ENCODE measurements around the gene C5orf34. TPM values are rescaled to one million over a fixed set of nuclear protein-coding genes. Genes with fewer than 3 reads are reported as not detected.
"Not testable (repeated sequence)": the region's sequence is repeated elsewhere in the genome, so short reads cannot be mapped to it uniquely, and the experiment has no call there.

The C5orf34 gene
- 0.40 TPM for total RNA-seq
- long read RNA-seq, partial matches to known transcripts, result 0 of 1 reads
- long read RNA-seq, other reads (novel, unspliced or antisense), result 1 of 1 reads

GRCh38 chr5:43514816-43515677 is at the start of gene C5orf34:
C5orf34 (minus strand) TSS chr5:43515148; CDS start chr5:43509339, 5,809 bp downstream.
- DNase-seq (peak; percentile 97), ATAC-seq (ENCODE audit: poor library complexity) (peak; percentile 100)
- intact Hi-C loops (cut with DNase I), result no loop called here

- intact Hi-C loops (cut with DNase I), result no loop called here
- ATAC-seq (ENCODE audit: poor library complexity) (no peak), DNase-seq (no peak)
Observed at GRCh38 chr5:43564289-43564850, 49.4 kb upstream of the C5orf34 start.

GRCh38 chr5:43563321-43563720 is 48.4 kb upstream of the C5orf34 start:
- DNase-seq, result no peak
- ATAC-seq (ENCODE audit: poor library complexity), result peak; percentile 44
- intact Hi-C loops (cut with DNase I), result no loop called here

GRCh38 chr5:43561356-43561755 is 46.4 kb upstream of the C5orf34 start:
- ATAC-seq (ENCODE audit: poor library complexity), result no peak
- DNase-seq, result no peak
- intact Hi-C loops (cut with DNase I), result no loop called here

DNA sequence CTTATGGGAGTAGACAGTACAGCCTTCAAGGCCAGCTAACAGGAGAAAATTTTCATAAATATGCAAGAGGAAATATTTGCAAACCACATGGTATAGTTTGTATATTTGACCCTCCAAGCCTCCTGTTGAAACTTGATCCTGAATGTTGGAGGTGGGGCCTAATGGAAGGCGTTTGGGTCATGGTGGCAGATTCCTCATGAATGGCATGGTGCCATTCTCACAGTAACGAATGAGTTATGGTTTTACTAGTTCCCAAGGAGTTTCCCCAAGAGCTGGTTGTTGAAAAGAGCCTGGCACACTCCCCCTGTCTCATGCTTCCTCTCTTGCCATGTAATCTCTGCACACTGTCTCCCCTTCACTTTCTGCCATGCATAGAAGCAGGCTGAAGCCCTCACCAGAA is 45.2 kb upstream of the C5orf34 start:
- no peak for ATAC-seq (ENCODE audit: poor library complexity)
- DNase-seq, result no peak
- intact Hi-C loops (cut with DNase I), result no loop called here

DNA sequence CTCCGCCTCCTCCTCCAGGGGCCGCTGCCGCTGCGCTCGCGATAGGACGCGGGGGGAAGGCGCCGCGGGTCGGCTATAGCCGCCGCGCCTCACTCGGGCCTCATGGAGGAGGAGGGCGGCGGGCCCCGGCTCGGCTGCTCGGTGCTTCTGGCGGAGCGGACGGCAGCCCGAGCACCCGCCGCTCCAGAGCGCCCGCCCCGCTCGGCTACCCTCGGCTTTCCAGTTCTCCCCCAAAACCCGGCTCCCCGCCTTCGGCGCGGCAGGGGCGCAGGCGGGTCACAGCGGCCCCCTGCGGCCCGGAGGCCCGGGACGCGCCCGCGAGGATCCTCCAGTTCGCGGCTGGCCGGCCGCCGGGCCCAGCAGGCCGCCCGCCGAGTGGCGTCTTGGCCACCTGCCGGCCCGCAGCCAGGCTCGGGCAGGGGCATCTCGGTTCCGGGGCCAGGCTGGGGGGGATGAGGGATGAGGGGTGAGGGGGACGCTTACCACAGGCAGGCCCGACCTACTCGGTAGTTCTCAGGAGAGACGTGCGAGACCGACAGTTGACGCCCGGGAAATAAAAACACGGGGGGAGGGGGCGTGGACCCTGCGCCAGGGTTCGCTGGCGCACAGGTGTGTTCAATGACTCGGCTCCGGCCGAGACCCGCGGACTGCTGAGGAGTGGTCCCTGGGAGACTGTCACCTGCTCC is 42.1 kb upstream of the C5orf34 start, which contains the start of gene PAIP1:
Gene PAIP1, minus strand, starts transcription at position 221 of the 686 bp plus-strand sequence. CDS start 231 bp downstream, outside the sequence.
- intact Hi-C loops (cut with DNase I), result loop anchor here (5.0 kb wide), 1 partner anchor 45 kb away; the partner anchor contains the start of gene NNT
- ATAC-seq (ENCODE audit: poor library complexity) (peak; percentile 95), DNase-seq (peak; percentile 89)

DNA sequence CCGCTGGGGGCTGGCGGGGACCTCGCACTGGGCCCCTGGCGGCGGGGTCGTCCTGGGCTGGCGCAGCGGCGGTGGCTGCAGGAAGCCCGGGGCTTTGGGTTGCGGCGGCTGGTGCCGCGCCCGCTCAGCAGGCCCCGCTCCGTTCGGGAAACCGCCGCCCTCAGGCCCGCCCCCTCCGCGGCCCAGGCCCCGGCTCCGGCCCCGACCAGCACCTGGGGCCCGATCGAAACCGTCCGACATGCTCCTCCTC is 41.6 kb upstream of the C5orf34 start:
- intact Hi-C loops (cut with DNase I), result loop anchor here (5.0 kb wide), 1 partner anchor 46 kb away; the partner anchor contains the start of gene NNT
- not testable (repeated sequence) for DNase-seq
- ATAC-seq (ENCODE audit: poor library complexity), result peak; percentile 94

DNA sequence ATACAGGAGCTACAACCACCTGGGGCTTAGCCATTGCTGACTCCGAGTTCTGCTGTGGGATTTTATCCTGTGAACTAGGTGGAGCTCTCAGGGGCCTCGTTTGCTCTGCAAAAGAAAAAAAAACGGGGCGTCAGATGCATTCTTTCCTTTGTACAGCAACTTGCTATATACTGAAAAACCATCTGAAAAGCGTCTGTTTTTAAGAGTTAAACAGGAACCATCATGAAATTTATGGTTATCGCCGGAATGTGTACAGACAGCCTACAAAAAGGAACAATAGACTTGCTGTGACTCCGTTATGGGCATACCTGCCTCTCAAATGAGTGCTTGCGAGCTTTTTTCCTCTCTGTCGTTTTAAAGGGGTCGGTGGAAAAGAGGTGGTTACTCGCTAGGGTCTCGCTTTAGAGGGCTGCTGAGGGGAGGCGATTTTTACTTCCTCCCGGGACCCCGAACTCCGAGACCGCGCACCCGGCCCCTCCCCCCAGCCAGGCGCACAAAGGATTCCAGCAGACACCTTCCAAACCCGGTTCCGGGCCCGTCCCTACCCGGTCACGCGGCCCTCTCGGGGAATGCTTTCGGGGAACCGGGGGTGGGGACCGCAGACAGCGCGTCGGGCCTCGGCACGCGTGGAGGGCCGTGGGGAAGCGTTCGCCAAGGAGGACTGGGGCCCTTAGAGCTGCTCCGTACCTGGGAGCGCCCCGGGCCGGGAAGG is 41.1 kb upstream of the C5orf34 start:
- DNase-seq (peak; percentile 75), ATAC-seq (ENCODE audit: poor library complexity) (peak; percentile 56)
- intact Hi-C loops (cut with DNase I), result loop anchor here (5.0 kb wide), 1 partner anchor 46 kb away; the partner anchor contains the start of gene NNT

DNA sequence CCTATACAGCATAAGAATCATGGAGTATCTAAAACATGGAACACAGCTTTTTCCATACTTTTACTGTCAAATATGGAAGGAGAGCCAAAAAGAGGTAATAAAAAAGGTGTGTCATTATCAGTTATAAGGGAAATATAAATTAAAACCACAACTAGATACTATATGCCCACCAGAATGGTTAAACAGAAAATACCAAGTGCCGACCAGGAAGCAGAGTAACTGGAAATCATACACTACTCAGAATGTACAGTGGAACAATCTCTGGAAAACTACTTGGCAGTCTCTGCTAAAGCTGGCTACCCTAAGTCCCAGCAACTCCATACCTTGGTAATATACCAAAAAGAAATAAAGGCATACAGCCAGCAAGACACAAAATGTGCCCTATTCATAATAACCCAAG is 39.5 kb upstream of the C5orf34 start:
- intact Hi-C loops (cut with DNase I), result no loop called here
- ATAC-seq (ENCODE audit: poor library complexity), result no peak

GRCh38 chr5:43553381-43553780 is 38.4 kb upstream of the C5orf34 start:
- ATAC-seq (ENCODE audit: poor library complexity) (no peak), DNase-seq (no peak)
- intact Hi-C loops (cut with DNase I), result no loop called here

More for the DNA sequence above, 39.5 kb upstream of the C5orf34 start:
- no peak for DNase-seq

DNA sequence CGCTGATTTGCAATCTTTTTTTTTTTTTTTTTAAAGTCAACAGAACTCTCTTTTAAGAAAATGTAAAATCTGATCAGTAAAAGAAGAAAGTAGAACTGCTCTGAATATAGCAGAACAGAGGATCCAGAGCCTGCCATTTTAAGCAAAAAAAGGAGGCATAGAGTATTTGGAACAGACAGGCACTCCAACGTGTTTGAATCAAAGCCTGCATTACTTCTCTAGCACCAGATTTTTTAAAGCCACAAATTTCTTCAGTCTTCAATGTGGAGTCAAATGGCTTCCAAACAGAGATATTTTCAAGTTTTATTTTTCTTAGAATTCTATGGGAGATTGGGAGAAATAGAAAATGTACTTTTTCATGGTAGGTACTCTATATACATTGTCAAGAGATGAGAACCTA is 36.8 kb upstream of the C5orf34 start:
- DNase-seq (no peak), ATAC-seq (ENCODE audit: poor library complexity) (no peak)
- intact Hi-C loops (cut with DNase I), result no loop called here

DNA sequence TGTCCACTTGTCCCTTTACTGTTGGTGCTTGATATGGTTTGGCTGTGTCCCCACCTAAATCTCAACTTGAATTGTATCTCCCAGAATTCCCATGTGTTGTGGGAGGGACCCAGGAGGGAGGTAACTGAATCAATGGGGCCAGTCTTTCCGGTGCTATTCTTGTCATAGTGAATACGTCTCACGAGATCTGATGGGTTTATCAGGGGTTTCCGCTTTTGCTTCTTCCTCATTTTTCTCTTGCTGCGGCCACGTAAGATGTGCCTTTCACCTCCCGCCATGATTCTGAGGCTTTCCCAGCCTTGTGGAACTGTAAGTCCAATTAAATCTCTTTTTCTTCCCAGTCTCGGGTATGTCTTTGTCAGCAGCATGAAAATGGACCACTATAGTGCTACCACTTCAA is 34.3 kb upstream of the C5orf34 start:
- intact Hi-C loops (cut with DNase I); DNase-seq; ATAC-seq (ENCODE audit: poor library complexity): not testable (repeated sequence)

- ATAC-seq (ENCODE audit: poor library complexity) (peak; percentile 21), DNase-seq (no peak)
- intact Hi-C loops (cut with DNase I), result no loop called here
Observed at GRCh38 chr5:43548358-43548757, 33.4 kb upstream of the C5orf34 start.

DNA sequence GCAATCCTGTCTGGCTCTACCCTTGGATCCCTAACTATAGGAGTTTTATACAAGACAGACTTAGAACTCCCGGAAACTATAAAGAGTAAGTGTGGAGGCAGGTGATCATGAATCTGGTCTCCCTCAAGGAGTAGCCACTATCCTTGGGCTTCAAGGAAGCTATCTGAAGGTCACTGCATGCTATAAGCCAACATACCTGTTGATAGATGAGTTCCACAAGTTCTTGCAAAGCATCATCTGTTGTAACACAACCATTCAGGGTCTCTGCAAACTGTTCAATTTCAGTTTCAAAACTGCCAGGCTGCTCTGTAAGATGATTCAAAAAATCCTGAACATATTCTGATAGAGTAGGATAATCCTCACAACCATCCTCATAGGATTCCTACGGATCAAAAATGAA is 32.6 kb upstream of the C5orf34 start:
- DNase-seq (no peak), ATAC-seq (ENCODE audit: poor library complexity) (no peak)
- intact Hi-C loops (cut with DNase I), result no loop called here

- no peak for ATAC-seq (ENCODE audit: poor library complexity)
- no peak for DNase-seq
- intact Hi-C loops (cut with DNase I), result no loop called here
Observed at GRCh38 chr5:43543434-43543833, 28.5 kb upstream of the C5orf34 start.

- DNase-seq, result no peak
- intact Hi-C loops (cut with DNase I), result no loop called here
- ATAC-seq (ENCODE audit: poor library complexity), result no peak
Observed at GRCh38 chr5:43540746-43541145, 25.8 kb upstream of the C5orf34 start.

DNA sequence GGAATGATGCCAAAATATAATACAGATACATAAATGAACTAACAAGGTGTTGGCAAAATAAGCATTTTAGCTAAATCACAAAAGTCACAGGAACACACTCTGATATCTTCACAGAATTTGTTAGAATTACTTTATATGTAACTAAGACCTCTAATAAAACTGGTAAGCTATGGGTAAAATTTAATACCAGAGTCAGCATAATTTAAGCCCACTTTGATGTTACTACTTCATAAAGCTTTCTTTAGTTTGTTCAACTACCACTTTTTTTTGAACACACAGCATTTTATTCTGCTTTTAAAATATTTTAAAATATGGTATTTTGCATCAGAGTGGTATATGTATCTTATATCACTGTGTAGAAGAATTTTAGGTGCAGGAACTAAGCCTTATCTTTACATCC is 22.0 kb upstream of the C5orf34 start:
- intact Hi-C loops (cut with DNase I), result no loop called here
- no peak for DNase-seq
- no peak for ATAC-seq (ENCODE audit: poor library complexity)

- intact Hi-C loops (cut with DNase I), result no loop called here
- DNase-seq, result no peak
- no peak for ATAC-seq (ENCODE audit: poor library complexity)
Observed at GRCh38 chr5:43533646-43534045, 18.7 kb upstream of the C5orf34 start.

- ATAC-seq (ENCODE audit: poor library complexity), result no peak
- DNase-seq, result no peak
- intact Hi-C loops (cut with DNase I), result no loop called here
Observed at GRCh38 chr5:43530648-43531047, 15.7 kb upstream of the C5orf34 start.
